Measurements from ENCODE around the gene ATP8A2. TPM values are rescaled to one million over a fixed set of nuclear protein-coding genes. Genes with fewer than 3 reads are reported as not detected.
"Not testable (repeated sequence)": the region's sequence is repeated elsewhere in the genome, so short reads cannot be mapped to it uniquely, and the experiment has no call there.

Gene ATP8A2
- polyA plus RNA-seq, 1 donor from 2014 or later = 11.9 TPM

DNA sequence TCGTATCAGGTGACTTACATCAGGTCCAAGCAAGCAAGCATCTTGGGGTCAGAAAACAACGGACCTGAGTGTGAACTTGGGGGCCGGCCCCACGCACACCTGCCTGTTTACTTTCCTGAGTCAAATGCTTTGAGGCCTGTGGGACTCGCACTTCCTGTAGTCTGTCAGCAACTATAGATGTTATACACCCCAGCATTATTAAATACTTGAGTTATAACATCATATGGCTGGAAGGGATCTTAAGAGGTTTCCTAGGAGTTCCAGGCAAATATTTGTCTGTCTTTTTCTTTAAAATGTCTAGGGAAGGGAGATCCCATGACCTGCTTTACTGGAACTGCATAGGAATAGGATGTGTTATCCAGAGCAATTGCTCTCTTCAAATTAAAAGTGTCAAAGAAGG lies 399.4 kb downstream of the ATP8A2 start:
- Histone ChIP-seq H4K20me1 (ENCODE audit: insufficient read depth) (no peaks in the 10 kb centered on the region), H3K36me3 (ENCODE audit: insufficient read depth, low read length) (no peaks in the 10 kb centered on the region), H3K9me2 (ENCODE audit: insufficient read depth, low read length) (no peaks in the 10 kb centered on the region), H2AFZ (ENCODE audit: low read depth, low read length) (no peak overlapping the region), H3K4me3 (ENCODE audit: low read length) (no peak overlapping the region), H3K9me3 (ENCODE audit: low read length) (no peaks in the 10 kb centered on the region), H3K27me3 (ENCODE audit: insufficient read depth, low read depth, low read length) (no peaks in the 10 kb centered on the region), H3K4me2 (ENCODE audit: low read length) (no peak overlapping the region), H3K9ac (ENCODE audit: low read length) (no peak overlapping the region), H3K27ac (ENCODE audit: low read length) (no peak overlapping the region), H3F3A (ENCODE audit: insufficient read depth, low read length, poor library complexity, severe bottlenecking) (no peaks in the 10 kb centered on the region), H3K79me2 (replicated peaks; ENCODE audit: insufficient read depth, low read length) (no peaks in the 10 kb centered on the region)
- TF ChIP-seq, protein P1, sequence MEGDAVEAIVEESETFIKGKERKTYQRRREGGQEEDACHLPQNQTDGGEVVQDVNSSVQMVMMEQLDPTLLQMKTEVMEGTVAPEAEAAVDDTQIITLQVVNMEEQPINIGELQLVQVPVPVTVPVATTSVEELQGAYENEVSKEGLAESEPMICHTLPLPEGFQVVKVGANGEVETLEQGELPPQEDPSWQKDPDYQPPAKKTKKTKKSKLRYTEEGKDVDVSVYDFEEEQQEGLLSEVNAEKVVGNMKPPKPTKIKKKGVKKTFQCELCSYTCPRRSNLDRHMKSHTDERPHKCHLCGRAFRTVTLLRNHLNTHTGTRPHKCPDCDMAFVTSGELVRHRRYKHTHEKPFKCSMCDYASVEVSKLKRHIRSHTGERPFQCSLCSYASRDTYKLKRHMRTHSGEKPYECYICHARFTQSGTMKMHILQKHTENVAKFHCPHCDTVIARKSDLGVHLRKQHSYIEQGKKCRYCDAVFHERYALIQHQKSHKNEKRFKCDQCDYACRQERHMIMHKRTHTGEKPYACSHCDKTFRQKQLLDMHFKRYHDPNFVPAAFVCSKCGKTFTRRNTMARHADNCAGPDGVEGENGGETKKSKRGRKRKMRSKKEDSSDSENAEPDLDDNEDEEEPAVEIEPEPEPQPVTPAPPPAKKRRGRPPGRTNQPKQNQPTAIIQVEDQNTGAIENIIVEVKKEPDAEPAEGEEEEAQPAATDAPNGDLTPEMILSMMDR (IDR thresholded peaks at IDR 0.05; ENCODE audit: poor library complexity, severe bottlenecking) = no peak
- TF ChIP-seq MXI1 (conservative IDR thresholded peaks at IDR 0.05; ENCODE audit: poor library complexity, severe bottlenecking) (no peak), SMC3 (conservative IDR thresholded peaks at IDR 0.05; ENCODE audit: poor library complexity) (no peak), RAD21 (conservative IDR thresholded peaks at IDR 0.05) (no peak), EP300 (conservative IDR thresholded peaks at IDR 0.05; ENCODE audit: poor library complexity, severe bottlenecking) (no peak), POLR2AphosphoS5 (IDR thresholded peaks at IDR 0.05) (no peak), EZH2 (IDR thresholded peaks at IDR 0.05; ENCODE audit: borderline replicate concordance, insufficient read depth, low read length, poor library complexity, severe bottlenecking) (no peak), TAF1 (IDR thresholded peaks at IDR 0.05; ENCODE audit: low read depth) (no peak)
- TF ChIP-seq, protein P2, sequence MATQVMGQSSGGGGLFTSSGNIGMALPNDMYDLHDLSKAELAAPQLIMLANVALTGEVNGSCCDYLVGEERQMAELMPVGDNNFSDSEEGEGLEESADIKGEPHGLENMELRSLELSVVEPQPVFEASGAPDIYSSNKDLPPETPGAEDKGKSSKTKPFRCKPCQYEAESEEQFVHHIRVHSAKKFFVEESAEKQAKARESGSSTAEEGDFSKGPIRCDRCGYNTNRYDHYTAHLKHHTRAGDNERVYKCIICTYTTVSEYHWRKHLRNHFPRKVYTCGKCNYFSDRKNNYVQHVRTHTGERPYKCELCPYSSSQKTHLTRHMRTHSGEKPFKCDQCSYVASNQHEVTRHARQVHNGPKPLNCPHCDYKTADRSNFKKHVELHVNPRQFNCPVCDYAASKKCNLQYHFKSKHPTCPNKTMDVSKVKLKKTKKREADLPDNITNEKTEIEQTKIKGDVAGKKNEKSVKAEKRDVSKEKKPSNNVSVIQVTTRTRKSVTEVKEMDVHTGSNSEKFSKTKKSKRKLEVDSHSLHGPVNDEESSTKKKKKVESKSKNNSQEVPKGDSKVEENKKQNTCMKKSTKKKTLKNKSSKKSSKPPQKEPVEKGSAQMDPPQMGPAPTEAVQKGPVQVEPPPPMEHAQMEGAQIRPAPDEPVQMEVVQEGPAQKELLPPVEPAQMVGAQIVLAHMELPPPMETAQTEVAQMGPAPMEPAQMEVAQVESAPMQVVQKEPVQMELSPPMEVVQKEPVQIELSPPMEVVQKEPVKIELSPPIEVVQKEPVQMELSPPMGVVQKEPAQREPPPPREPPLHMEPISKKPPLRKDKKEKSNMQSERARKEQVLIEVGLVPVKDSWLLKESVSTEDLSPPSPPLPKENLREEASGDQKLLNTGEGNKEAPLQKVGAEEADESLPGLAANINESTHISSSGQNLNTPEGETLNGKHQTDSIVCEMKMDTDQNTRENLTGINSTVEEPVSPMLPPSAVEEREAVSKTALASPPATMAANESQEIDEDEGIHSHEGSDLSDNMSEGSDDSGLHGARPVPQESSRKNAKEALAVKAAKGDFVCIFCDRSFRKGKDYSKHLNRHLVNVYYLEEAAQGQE (IDR thresholded peaks at IDR 0.05; ENCODE audit: borderline replicate concordance) = no peak

DNA sequence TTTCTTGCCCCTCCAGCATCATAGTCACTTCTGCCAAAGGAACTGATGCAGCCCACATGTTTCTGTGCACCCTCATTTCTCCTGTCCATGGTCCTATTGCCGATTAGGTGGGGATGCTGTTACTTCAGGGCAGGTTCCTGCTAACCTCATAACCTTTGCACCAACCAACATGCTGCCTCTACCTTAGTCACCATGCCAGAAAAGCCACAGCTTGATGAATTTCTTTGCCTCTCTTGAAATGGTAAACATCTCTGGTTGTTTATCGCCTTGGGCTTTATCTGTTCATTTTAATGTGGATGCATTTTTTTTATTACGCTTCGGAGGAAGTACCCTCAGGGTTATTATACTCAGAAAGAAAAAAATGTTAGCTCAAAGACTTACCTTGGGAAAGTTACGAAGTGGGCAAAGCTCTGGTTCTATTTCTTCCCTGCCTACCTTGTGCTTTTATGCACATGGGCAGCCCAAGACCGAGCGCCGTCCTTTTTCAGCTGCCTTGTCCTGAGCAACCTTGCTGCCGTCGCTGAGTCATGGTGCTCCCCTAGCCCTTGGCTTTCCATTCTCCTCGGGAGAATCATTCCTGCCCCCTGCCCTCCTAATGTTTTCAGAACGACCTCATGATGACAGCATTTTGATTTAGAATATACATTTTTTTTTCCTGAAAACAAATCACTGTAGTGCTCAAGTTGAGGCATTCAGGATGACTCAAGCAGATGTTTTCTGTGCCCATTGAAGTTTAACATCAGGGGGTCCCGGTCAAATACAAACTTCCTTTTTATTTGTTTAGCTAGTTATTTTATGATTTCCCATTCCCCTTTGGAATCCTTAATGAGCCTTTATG lies 400.1 kb downstream of the ATP8A2 start:
- Histone ChIP-seq H2AFZ (ENCODE audit: low read depth, low read length) (no peak overlapping the region), H3F3A (ENCODE audit: insufficient read depth, low read length, poor library complexity, severe bottlenecking) (no peaks in the 10 kb centered on the region), H4K20me1 (ENCODE audit: insufficient read depth) (no peaks in the 10 kb centered on the region), H3K9ac (ENCODE audit: low read length) (no peak overlapping the region), H3K4me3 (ENCODE audit: low read length) (no peak overlapping the region), H3K4me2 (ENCODE audit: low read length) (no peak overlapping the region), H3K9me2 (ENCODE audit: insufficient read depth, low read length) (no peaks in the 10 kb centered on the region), H3K79me2 (replicated peaks; ENCODE audit: insufficient read depth, low read length) (no peaks in the 10 kb centered on the region), H3K27me3 (ENCODE audit: insufficient read depth, low read depth, low read length) (no peaks in the 10 kb centered on the region), H3K9me3 (ENCODE audit: low read length) (no peaks in the 10 kb centered on the region), H3K27ac (ENCODE audit: low read length) (no peak overlapping the region), H3K36me3 (ENCODE audit: insufficient read depth, low read length) (no peaks in the 10 kb centered on the region)
- no peak for TF ChIP-seq MXI1 (conservative IDR thresholded peaks at IDR 0.05; ENCODE audit: poor library complexity, severe bottlenecking)
- TF ChIP-seq RAD21 (conservative IDR thresholded peaks at IDR 0.05) = no peak
- TF ChIP-seq, protein P1 (IDR thresholded peaks at IDR 0.05; ENCODE audit: poor library complexity, severe bottlenecking) = no peak
- TF ChIP-seq TAF1 (IDR thresholded peaks at IDR 0.05; ENCODE audit: low read depth) = no peak
- no peak for TF ChIP-seq SMC3 (conservative IDR thresholded peaks at IDR 0.05; ENCODE audit: poor library complexity)
- no peak for TF ChIP-seq EZH2 (IDR thresholded peaks at IDR 0.05; ENCODE audit: borderline replicate concordance, insufficient read depth, low read length, poor library complexity, severe bottlenecking)
- TF ChIP-seq POLR2AphosphoS5 (IDR thresholded peaks at IDR 0.05) = no peak
- TF ChIP-seq, protein P2 (IDR thresholded peaks at IDR 0.05; ENCODE audit: borderline replicate concordance) = no peak
- no peak for TF ChIP-seq EP300 (conservative IDR thresholded peaks at IDR 0.05; ENCODE audit: poor library complexity, severe bottlenecking)

DNA sequence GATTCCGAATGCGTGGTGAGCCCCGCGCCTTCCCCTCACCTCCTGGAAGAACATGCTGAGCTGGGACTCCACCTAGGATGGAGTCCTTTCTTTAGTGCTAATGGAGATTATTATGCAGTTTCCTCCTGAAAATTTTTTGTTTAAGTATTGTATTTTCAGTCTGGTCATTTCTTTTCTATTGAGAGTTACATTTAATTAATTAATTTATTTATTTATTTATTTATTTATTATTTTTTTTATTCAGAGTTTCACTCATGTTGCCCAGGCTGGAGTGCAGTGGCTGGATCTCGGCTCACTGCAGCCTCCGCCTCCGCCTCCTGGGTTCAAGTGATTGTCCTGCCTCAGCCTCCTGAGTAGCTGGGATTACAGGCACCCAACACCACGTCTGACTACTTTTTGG lies 400.8 kb downstream of the ATP8A2 start:
- not testable (repeated sequence) for H3F3A ChIP-seq (ENCODE audit: insufficient read depth, low read length, poor library complexity, severe bottlenecking); H3K9me2 ChIP-seq (ENCODE audit: insufficient read depth, low read length); H2AFZ ChIP-seq (ENCODE audit: low read depth, low read length); H3K9ac ChIP-seq (ENCODE audit: low read length); H3K27me3 ChIP-seq (ENCODE audit: insufficient read depth, low read depth, low read length); H3K9me3 ChIP-seq (ENCODE audit: low read length); H3K79me2 ChIP-seq (replicated peaks; ENCODE audit: insufficient read depth, low read length); H3K36me3 ChIP-seq (ENCODE audit: insufficient read depth, low read length); H3K4me3 ChIP-seq (ENCODE audit: low read length); H3K27ac ChIP-seq (ENCODE audit: low read length); H4K20me1 ChIP-seq (ENCODE audit: insufficient read depth); H3K4me2 ChIP-seq (ENCODE audit: low read length)
